Loucy (cell line): Measurements from ENCODE around the gene HOXA6.

Experiments
- H2AFZ ChIP-seq: fragments of 200-600 bp; sonication (generic); 2 replicates; pipeline ENCODE4 v1.6.0; 2016; ENCODE audit warnings: antibody characterized with exemption, mild to moderate bottlenecking, low read length, moderate library complexity
- H3F3A ChIP-seq: fragments of 200-600 bp; 2 replicates; pipeline ENCODE4 v1.6.0; 2016; ENCODE audit warnings: antibody characterized with exemption, low read depth, mild to moderate bottlenecking
- H3K27me3 ChIP-seq: fragments of 200-600 bp; sonication (generic); 2 replicates; pipeline ENCODE4 v1.6.1; 2014; ENCODE audit warnings: low read length, mild to moderate bottlenecking; ENCODE audit not compliant: insufficient read depth, poor library complexity, severe bottlenecking
- H3K36me3 ChIP-seq: fragments of 200-600 bp; sonication (generic); 2 replicates; pipeline ENCODE4 v1.6.1; 2016; ENCODE audit warnings: low read length; ENCODE audit not compliant: insufficient read depth
- H3K4me1 ChIP-seq: fragments of 200-600 bp; sonication (generic); 2 replicates; pipeline ENCODE4 v1.5.1; 2014; ENCODE audit warnings: low read length, mild to moderate bottlenecking; ENCODE audit not compliant: insufficient read depth, poor library complexity, severe bottlenecking
- H3K4me2 ChIP-seq: fragments of 200-600 bp; sonication (generic); 2 replicates; pipeline ENCODE4 v1.6.0; 2014; ENCODE audit warnings: antibody characterized with exemption, low read length, low read depth, mild to moderate bottlenecking; ENCODE audit not compliant: poor library complexity, severe bottlenecking
- H3K4me3 ChIP-seq: fragments of 200-600 bp; sonication (generic); 2 replicates; pipeline ENCODE4 v1.5.1; 2014; ENCODE audit warnings: low read length, mild to moderate bottlenecking, mixed read lengths; ENCODE audit not compliant: poor library complexity, severe bottlenecking
- H3K79me2 ChIP-seq: fragments of 200-600 bp; sonication (generic); 2 replicates; pipeline ENCODE4 v1.6.1; 2014; ENCODE audit warnings: low read length; ENCODE audit not compliant: insufficient read depth
- H3K9ac ChIP-seq: fragments of 200-600 bp; sonication (generic); 2 replicates; pipeline ENCODE4 v1.6.0; 2014; ENCODE audit warnings: mild to moderate bottlenecking, low read depth, low read length, moderate library complexity; ENCODE audit not compliant: poor library complexity, severe bottlenecking
- H3K9me2 ChIP-seq: fragments of 200-600 bp; sonication (generic); replicated peaks from 2 replicates; pipeline ENCODE4 v1.6.1; 2016; ENCODE audit warnings: low read depth, low read length, mixed read lengths
- H3K9me3 ChIP-seq: fragments of 200-600 bp; sonication (generic); 2 replicates; pipeline ENCODE4 v1.6.1; 2014; ENCODE audit warnings: mild to moderate bottlenecking, antibody characterized with exemption, low read length, low read depth; ENCODE audit not compliant: insufficient read depth
- H4K20me1 ChIP-seq: fragments of 200-600 bp; sonication (generic); 2 replicates; pipeline ENCODE4 v1.6.0; 2014; ENCODE audit warnings: antibody characterized with exemption, low read length, mild to moderate bottlenecking; ENCODE audit not compliant: insufficient read depth, poor library complexity, severe bottlenecking
- CTCF ChIP-seq: fragments of 200-600 bp; sonication (generic); conservative IDR thresholded peaks from 2 replicates; pipeline ENCODE4 v1.5.1; 2014; ENCODE audit warnings: mild to moderate bottlenecking, antibody characterized with exemption, low read length
- EZH2phosphoT487 ChIP-seq: fragments of 200-600 bp; IDR thresholded peaks from 2 replicates; pipeline ENCODE4 v1.6.1; 2018; ENCODE audit warnings: antibody characterized with exemption, mild to moderate bottlenecking, moderate library complexity, borderline replicate concordance

The HOXA6 gene

DNA sequence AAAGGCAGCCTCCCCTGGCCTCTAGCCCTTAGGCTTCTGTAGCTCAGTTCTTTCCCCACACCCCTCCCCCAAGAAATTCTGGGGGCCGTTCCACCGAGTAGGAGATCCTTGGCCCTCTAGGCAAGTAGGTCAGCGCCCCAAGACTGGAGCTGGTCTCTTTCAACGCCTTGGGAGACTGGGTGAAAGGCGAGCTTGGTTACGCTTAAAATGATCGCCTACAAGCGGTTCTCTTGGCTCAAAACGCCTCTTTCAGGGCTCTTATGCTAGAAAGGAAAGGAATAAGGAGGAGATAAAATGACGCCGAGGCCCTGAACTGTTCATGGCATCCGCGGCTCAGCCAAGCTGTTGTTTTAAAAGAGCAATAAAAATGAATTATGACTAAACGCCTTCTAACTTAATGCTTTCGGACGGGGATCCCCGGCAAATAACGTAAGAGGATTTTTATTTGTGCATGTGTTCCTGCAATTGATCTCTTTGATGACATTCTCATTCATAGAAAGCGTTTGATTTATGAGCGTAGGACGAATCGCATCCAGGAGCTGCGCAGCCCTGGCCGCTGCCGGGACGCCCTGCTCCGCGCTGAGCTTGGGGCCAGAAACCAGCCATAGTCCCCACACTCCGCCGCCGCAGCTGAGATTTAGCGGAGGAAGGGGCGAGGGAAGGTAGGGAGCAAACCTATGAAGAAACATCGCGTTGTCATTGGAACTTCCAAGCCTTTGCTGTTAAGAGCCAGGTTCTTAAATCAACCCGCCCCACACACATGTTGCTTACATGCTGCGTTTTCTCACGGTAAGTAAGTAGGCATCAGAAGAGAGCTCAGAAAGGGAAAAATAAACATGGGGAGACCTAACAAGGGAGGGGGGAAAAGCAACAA, 48.8 kb downstream of the HOXA6 start:
- peaks cover 95% of the 10 kb centered on the region for H3K79me2 ChIP-seq
- peak overlapping the region; percentile 88 for H3K4me3 ChIP-seq
- H3F3A ChIP-seq = no peaks in the 10 kb centered on the region
- TF ChIP-seq CTCF (no peak), EZH2phosphoT487 (no peak)
- peaks cover 4% of the 10 kb centered on the region; the same call in 1 of the 2 replicates for H3K36me3 ChIP-seq
- H3K9me3 ChIP-seq = no peaks in the 10 kb centered on the region
- peaks cover 17% of the 10 kb centered on the region for H4K20me1 ChIP-seq
- H3K27me3 ChIP-seq = no peaks in the 10 kb centered on the region
- H2AFZ ChIP-seq = no peak overlapping the region
- H3K4me2 ChIP-seq = peak overlapping the region; percentile 95
- no peaks in the 10 kb centered on the region for H3K9me2 ChIP-seq
- peak overlapping the region; percentile 87 for H3K9ac ChIP-seq
- peaks cover 37% of the 10 kb centered on the region for H3K4me1 ChIP-seq

DNA sequence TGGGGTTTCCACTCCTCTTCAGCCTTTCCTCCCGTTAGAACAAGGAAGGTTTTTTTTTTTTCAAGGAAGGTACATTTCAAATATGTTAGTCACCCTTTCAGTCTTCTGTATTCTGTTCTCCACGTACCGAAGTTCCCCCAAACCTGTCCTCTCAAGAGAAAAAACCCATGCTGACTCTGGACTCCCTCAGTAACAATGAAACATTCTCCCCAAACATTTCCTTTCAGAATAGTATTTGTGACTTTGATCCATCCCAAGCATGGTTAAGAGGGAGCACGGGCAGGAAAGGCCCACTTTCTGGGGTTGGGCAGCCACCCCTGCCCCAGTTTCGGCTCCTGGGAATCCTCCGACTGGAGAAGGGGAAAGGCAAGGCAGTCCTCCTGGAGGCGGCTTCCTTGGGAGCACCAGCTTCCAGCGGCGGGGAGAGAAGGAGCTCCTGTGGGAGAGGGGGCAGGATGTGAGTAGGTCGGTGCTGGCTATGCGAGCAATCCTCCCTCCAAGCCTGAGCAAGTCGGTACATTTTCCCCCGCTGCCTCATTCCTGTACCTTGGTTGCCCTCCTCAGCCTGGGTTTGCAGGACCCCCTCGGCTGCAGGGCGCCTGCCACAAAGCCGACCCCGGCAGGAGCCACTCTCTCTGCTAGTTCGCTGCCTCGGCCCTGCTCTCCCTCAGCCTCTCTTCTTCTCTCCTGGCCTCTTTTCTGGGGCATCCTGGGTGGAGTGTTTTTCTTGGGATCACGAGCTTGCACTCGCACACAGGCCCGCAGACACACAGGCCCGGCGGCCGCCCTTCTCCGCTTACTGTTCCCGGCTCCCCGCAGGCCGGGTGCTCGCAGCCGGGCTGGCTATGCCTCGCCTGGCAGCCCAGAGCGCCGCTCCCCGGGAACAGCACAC, 49.6 kb downstream of the HOXA6 start:
- Histone ChIP-seq H4K20me1 (peaks cover 17% of the 10 kb centered on the region), H3K27me3 (no peaks in the 10 kb centered on the region), H3K9ac (peak overlapping the region; percentile 87), H3K4me1 (peaks cover 42% of the 10 kb centered on the region), H3K4me3 (peak overlapping the region; percentile 88), H2AFZ (no peak overlapping the region), H3K9me3 (no peaks in the 10 kb centered on the region), H3K36me3 (no peaks in the 10 kb centered on the region), H3K4me2 (peak overlapping the region; percentile 95), H3K9me2 (no peaks in the 10 kb centered on the region), H3F3A (no peaks in the 10 kb centered on the region), H3K79me2 (peaks cover 88% of the 10 kb centered on the region)
- no peak for TF ChIP-seq EZH2phosphoT487
- TF ChIP-seq CTCF = no peak

GRCh38 chr7:27096768-27097514, 50.6 kb downstream of the HOXA6 start:
- Histone ChIP-seq H4K20me1 (peaks cover 17% of the 10 kb centered on the region), H3K27me3 (no peaks in the 10 kb centered on the region), H3K36me3 (no peaks in the 10 kb centered on the region), H3K4me2 (peak overlapping the region; percentile 95), H2AFZ (peak overlapping the region; percentile 75), H3K9me2 (no peaks in the 10 kb centered on the region), H3K9me3 (no peaks in the 10 kb centered on the region), H3K9ac (peak overlapping the region; percentile 87), H3K4me1 (peaks cover 49% of the 10 kb centered on the region), H3K4me3 (peak overlapping the region; percentile 88), H3K79me2 (peaks cover 78% of the 10 kb centered on the region), H3F3A (no peaks in the 10 kb centered on the region)
- no peak for TF ChIP-seq CTCF
- TF ChIP-seq EZH2phosphoT487 = no peak
